Gastrocnemius medialis (tissue), 4 donors: ENCODE results near the gene SLC30A4.

Experiments used
- CTCF ChIP-seq, 5 experiments: fragments of 450-650 bp in 3 of 5; fragments of 200-600 bp in 2 of 5; sonication (generic) in 2 of 5; IDR thresholded peaks in 4 of 5; conservative IDR thresholded peaks in 1 of 5; 1 replicate in 4 of 5; 2 replicates in 1 of 5; pipeline ENCODE4 v1.5.1; 2016 to 2019; ENCODE audit warnings: antibody characterized with exemption in 5 of 5, mild to moderate bottlenecking in 3 of 5, moderate library complexity in 3 of 5
- POLR2A ChIP-seq, 2 donors: fragments of 450-650 bp; IDR thresholded peaks; one replicate each; pipeline ENCODE4 v1.6.1; 2017; ENCODE audit warnings: antibody characterized with exemption in 2 of 2, mild to moderate bottlenecking in 2 of 2, moderate library complexity in 2 of 2

- TF ChIP-seq POLR2A (IDR thresholded peaks at IDR 0.05) = no peak
- no peak for TF ChIP-seq CTCF (IDR thresholded peaks at IDR 0.05 in 4 of 5, conservative IDR thresholded peaks at IDR 0.05 in 1 of 5)
These were observed 66.1 kb downstream of the SLC30A4 start for GRCh38 chr15:45456212-45457106.
